HEK293 (cell line): Measurements from ENCODE around the gene CCNT2.

Experiments
- CTCF ChIA-PET: fragments of 350-600 bp; formaldehyde crosslinking; extraction: SDS; loops from one replicate; lab custom pipeline; 2021; ENCODE audit warnings: antibody characterized with exemption; lab: Yijun Ruan, JAX
- POLR2A ChIA-PET: fragments of 300-600 bp; formaldehyde crosslinking; extraction: SDS; loops from one replicate; lab custom pipeline; 2020; ENCODE audit warnings: antibody characterized with exemption, inconsistent platforms; lab: Yijun Ruan, JAX
- H3K27ac ChIP-seq: fragments of 200-500 bp; sonication (Bioruptor generic); 2 replicates; pipeline ENCODE4 v1.5.1; 2014; ENCODE audit warnings: low read depth, low read length, control low read depth, inconsistent platforms; ENCODE audit errors: extremely low read depth
- H3K36me3 ChIP-seq, 2 experiments: fragments of 200-500 bp in 1 of 2; sonication (Bioruptor generic) in 1 of 2; 1 replicate in 1 of 2; 2 replicates in 1 of 2; pipeline ENCODE4 v1.5.1; 2014 to 2017; ENCODE audit warnings: inconsistent platforms in 2 of 2, low read length in 2 of 2; ENCODE audit not compliant: control insufficient read depth in 2 of 2, insufficient read depth in 1 of 2
- H3K4me1 ChIP-seq: fragments of 200-500 bp; sonication (Bioruptor generic); 2 replicates; pipeline ENCODE4 v1.5.1; 2014; ENCODE audit warnings: mild to moderate bottlenecking, low read length, inconsistent platforms; ENCODE audit not compliant: control insufficient read depth, insufficient read depth
- H3K4me3 ChIP-seq: 2 replicates; pipeline ENCODE4 v1.5.1; 2011; ENCODE audit warnings: low read depth, mild to moderate bottlenecking, control low read depth, low read length, moderate library complexity
- H3K9me3 ChIP-seq: fragments of 200-500 bp; sonication (Bioruptor generic); 2 replicates; pipeline ENCODE4 v1.5.1; 2014; ENCODE audit warnings: low read depth, low read length, inconsistent platforms; ENCODE audit not compliant: control insufficient read depth, insufficient read depth
- BCL11B ChIP-seq: fragments of 450-650 bp; formaldehyde crosslinking; IDR thresholded peaks from 2 replicates; pipeline ENCODE4 v1.5.1; 2016; ENCODE audit warnings: low read depth, missing biosample characterization, missing genetic modification characterization
- GLIS2 ChIP-seq: fragments of 450-650 bp; formaldehyde crosslinking; IDR thresholded peaks from 2 replicates; pipeline ENCODE4 v1.5.1; 2016; ENCODE audit warnings: missing biosample characterization, missing genetic modification characterization
- KLF1 ChIP-seq: fragments of 450-650 bp; formaldehyde crosslinking; IDR thresholded peaks from 2 replicates; pipeline ENCODE4 v1.5.1; 2016; ENCODE audit warnings: missing biosample characterization, missing genetic modification characterization
- KLF17 ChIP-seq: fragments of 450-650 bp; formaldehyde crosslinking; IDR thresholded peaks from 2 replicates; pipeline ENCODE4 v1.5.1; 2016; ENCODE audit warnings: missing biosample characterization, missing genetic modification characterization
- MYNN ChIP-seq: fragments of 450-650 bp; formaldehyde crosslinking; IDR thresholded peaks from 2 replicates; pipeline ENCODE4 v1.5.1; 2016; ENCODE audit warnings: missing biosample characterization, missing genetic modification characterization, borderline replicate concordance
- PATZ1 ChIP-seq: fragments of 450-650 bp; formaldehyde crosslinking; IDR thresholded peaks from 2 replicates; pipeline ENCODE4 v1.5.1; 2016; ENCODE audit warnings: missing biosample characterization, missing genetic modification characterization
- PRDM2 ChIP-seq: fragments of 450-650 bp; formaldehyde crosslinking; IDR thresholded peaks from 2 replicates; pipeline ENCODE4 v1.5.1; 2016; ENCODE audit warnings: missing biosample characterization, missing genetic modification characterization, borderline replicate concordance
- REST ChIP-seq: fragments of 450-650 bp; formaldehyde crosslinking; IDR thresholded peaks from 2 replicates; pipeline ENCODE4 v1.5.1; 2016; ENCODE audit warnings: missing biosample characterization, missing genetic modification characterization
- SP3 ChIP-seq: fragments of 450-650 bp; formaldehyde crosslinking; IDR thresholded peaks from 2 replicates; pipeline ENCODE4 v1.5.1; 2016; ENCODE audit warnings: missing biosample characterization, missing genetic modification characterization
- TCF7L2 ChIP-seq: IDR thresholded peaks from 2 replicates; pipeline ENCODE4 v1.6.1; 2011; ENCODE audit warnings: low read depth, mild to moderate bottlenecking, inconsistent platforms, low read length, moderate library complexity, borderline replicate concordance
- ZNF169 ChIP-seq: fragments of 450-650 bp; formaldehyde crosslinking; IDR thresholded peaks from 2 replicates; pipeline ENCODE4 v1.5.1; 2016; ENCODE audit warnings: missing biosample characterization, missing genetic modification characterization
- ZNF223 ChIP-seq: fragments of 450-650 bp; formaldehyde crosslinking; IDR thresholded peaks from 2 replicates; pipeline ENCODE4 v1.5.1; 2016; ENCODE audit warnings: missing biosample characterization, missing genetic modification characterization
- ZNF292 ChIP-seq: fragments of 450-650 bp; formaldehyde crosslinking; IDR thresholded peaks from 2 replicates; pipeline ENCODE4 v1.5.1; 2016; ENCODE audit warnings: low read depth, missing biosample characterization, missing genetic modification characterization, borderline replicate concordance
- ZNF391 ChIP-seq: fragments of 450-650 bp; formaldehyde crosslinking; IDR thresholded peaks from 2 replicates; pipeline ENCODE4 v1.5.1; 2016; ENCODE audit warnings: low read depth, missing biosample characterization, missing genetic modification characterization, borderline replicate concordance
- ZNF621 ChIP-seq: fragments of 450-650 bp; formaldehyde crosslinking; IDR thresholded peaks from 2 replicates; pipeline ENCODE4 v1.5.1; 2017; ENCODE audit warnings: missing biosample characterization, missing genetic modification characterization
- ZNF747 ChIP-seq: fragments of 450-650 bp; formaldehyde crosslinking; IDR thresholded peaks from 2 replicates; pipeline ENCODE4 v1.5.1; 2016; ENCODE audit warnings: missing biosample characterization, missing genetic modification characterization

CCNT2 gene

GRCh38 chr2:134982603-134983002, 64.0 kb downstream of the CCNT2 start:
- Histone ChIP-seq H3K36me3 (no peaks in the 10 kb centered on the region), H3K4me3 (no peak overlapping the region), H3K4me1 (no peaks in the 10 kb centered on the region), H3K9me3 (no peaks in the 10 kb centered on the region), H3K27ac (no peak overlapping the region)
- TF ChIP-seq ZNF169 (tag by site-specific recombination) = no peak
- TF ChIP-seq PRDM2 (tag by site-specific recombination) = no peak
- TF ChIP-seq ZNF621 (tag by site-specific recombination) = no peak
- no peak for TF ChIP-seq ZNF292
- TF ChIP-seq ZNF223 (tag by site-specific recombination) = no peak
- no peak for TF ChIP-seq GLIS2 (tag by site-specific recombination)
- TF ChIP-seq ZNF391 (tag by site-specific recombination) = no peak
- TF ChIP-seq PATZ1 (tag by site-specific recombination) = no peak
- no peak for TF ChIP-seq TCF7L2
- TF ChIP-seq SP3 (tag by site-specific recombination) = no peak
- TF ChIP-seq MYNN (tag by site-specific recombination) = no peak
- TF ChIP-seq KLF1 (tag by site-specific recombination) = no peak
- TF ChIP-seq KLF17 = no peak
- no peak for TF ChIP-seq ZNF747
- no peak for TF ChIP-seq BCL11B (tag by site-specific recombination)
- no peak for TF ChIP-seq REST (tag by site-specific recombination)
- POLR2A ChIA-PET = no interaction called here
- CTCF ChIA-PET = no interaction called here
